Prostate gland (tissue), 2 donors: Measurements from ENCODE around the gene FYB2.

ENCODE experiments used
- POLR2A ChIP-seq: fragments of 450-650 bp; IDR thresholded peaks from one replicate; pipeline ENCODE4 v1.6.1; 2016; ENCODE audit warnings: antibody characterized with exemption, mild to moderate bottlenecking
- POLR2AphosphoS5 ChIP-seq: sonication (generic); formaldehyde crosslinking; IDR thresholded peaks from one replicate; pipeline ENCODE4 v1.6.1; 2017; ENCODE audit warnings: antibody characterized with exemption
- TF ChIP-seq, protein P1 (sequence below), 4 experiments: fragments of 200-600 bp in 2 of 4; fragments of 450-650 bp in 2 of 4; sonication (generic) in 2 of 4; IDR thresholded peaks; 1 replicate in 3 of 4; 2 replicates in 1 of 4; pipeline ENCODE4 v1.5.1; 2016 to 2019; ENCODE audit warnings: antibody characterized with exemption in 4 of 4, mild to moderate bottlenecking in 2 of 4, moderate library complexity in 2 of 4

DNA sequence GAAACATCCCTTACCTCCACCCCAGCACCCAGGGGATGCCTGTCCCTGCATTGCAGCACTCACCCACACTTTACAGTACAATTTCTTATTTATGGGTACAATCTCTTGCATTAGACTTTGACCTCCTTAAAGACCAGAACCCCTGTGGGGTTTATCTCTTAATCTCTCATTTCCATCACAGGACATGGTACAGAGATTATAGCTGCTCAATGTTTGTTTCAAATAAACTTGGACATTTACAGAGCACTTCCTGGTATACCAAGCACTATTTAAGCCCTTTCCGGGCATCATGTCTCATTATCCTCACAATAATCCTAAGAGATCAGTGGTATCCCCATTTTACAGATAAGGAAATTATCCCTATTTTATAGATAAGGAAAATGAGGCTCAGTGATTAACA lies 31.9 kb downstream of the FYB2 start:
- TF ChIP-seq POLR2AphosphoS5 (no peak), POLR2A (no peak)
- TF ChIP-seq, protein P1, sequence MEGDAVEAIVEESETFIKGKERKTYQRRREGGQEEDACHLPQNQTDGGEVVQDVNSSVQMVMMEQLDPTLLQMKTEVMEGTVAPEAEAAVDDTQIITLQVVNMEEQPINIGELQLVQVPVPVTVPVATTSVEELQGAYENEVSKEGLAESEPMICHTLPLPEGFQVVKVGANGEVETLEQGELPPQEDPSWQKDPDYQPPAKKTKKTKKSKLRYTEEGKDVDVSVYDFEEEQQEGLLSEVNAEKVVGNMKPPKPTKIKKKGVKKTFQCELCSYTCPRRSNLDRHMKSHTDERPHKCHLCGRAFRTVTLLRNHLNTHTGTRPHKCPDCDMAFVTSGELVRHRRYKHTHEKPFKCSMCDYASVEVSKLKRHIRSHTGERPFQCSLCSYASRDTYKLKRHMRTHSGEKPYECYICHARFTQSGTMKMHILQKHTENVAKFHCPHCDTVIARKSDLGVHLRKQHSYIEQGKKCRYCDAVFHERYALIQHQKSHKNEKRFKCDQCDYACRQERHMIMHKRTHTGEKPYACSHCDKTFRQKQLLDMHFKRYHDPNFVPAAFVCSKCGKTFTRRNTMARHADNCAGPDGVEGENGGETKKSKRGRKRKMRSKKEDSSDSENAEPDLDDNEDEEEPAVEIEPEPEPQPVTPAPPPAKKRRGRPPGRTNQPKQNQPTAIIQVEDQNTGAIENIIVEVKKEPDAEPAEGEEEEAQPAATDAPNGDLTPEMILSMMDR (IDR thresholded peaks at IDR 0.05): no peak
